ENCODE results near the gene SLC3A2. TPM values are rescaled to one million over a fixed set of nuclear protein-coding genes. Genes with fewer than 3 reads are reported as not detected.

Gene SLC3A2
- total RNA-seq, 5 donors from 2014 or later (not counting 1 experiment from before 2014, with no cell fraction given), result 178 to 248 (median 237) TPM

DNA sequence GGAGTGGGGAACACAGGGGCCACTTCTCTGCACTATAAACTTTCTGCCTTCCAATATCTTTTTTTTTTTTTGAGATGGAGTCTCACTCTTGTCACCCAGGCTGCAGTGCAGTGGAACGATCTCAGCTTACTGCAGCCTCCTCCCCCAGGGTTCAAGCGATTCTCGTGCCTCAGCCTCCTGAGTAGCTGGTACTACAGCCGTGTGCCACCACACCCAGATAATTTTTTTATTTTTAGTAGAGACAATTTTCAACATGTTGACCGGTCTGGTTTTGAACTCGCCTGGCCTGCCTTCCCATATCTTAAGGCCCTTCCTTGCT, 1.7 kb downstream of the SLC3A2 start:
- H3K9me3 ChIP-seq, result no peaks in the 10 kb centered on the region
- H3K27ac ChIP-seq (ENCODE audit: low read length), result peak overlapping the region; percentile 98
- ChIA-PET CTCF (interaction anchor here in 1 of 2 donors (2.6 kb wide), 1 partner anchor 291 kb away, joined by 13 read pairs; the partner anchor contains the start of gene TUT1), POLR2A (interaction anchor here in 1 of 2 donors (0.6 to 1.1 kb wide), 2 partner anchors 17 to 291 kb away, joined by 3 to 5 read pairs; partner anchors contain the start of gene TUT1)
- peaks cover 12 to 48% of the 10 kb centered on the region in 2 experiments for H3K4me1 ChIP-seq (ENCODE audit: control insufficient read depth in 1 of 2, extremely low read depth in 1 of 2, insufficient read depth in 2 of 2, low read length in 2 of 2)
- H3K27me3 Mint-ChIP-seq, result no peaks in the 10 kb centered on the region
- peaks cover 46 to 52% (median 50%) of the 10 kb centered on the region in 3 donors for H3K4me1 Mint-ChIP-seq
- no peaks in the 10 kb centered on the region for H3K9me3 Mint-ChIP-seq
- peak overlapping the region; percentile 97 to 100 (median 100) for H3K4me3 Mint-ChIP-seq
- peaks cover 44% of the 10 kb centered on the region for H3K36me3 Mint-ChIP-seq
- peak overlapping the region; percentile 20 to 97 for H3K4me3 ChIP-seq (ENCODE audit: control insufficient read depth in 1 of 2, extremely low read depth in 1 of 2, low read length in 1 of 2)
- no peaks in the 10 kb centered on the region for H3K27me3 ChIP-seq (replicated peaks in 1 of 2; ENCODE audit: control insufficient read depth in 2 of 2, extremely low read depth in 1 of 2, insufficient read depth in 2 of 2, low read length in 1 of 2)
- H3K36me3 ChIP-seq (ENCODE audit: control insufficient read depth in 2 of 2, extremely low read depth in 1 of 2, insufficient read depth in 1 of 2, low read length in 1 of 2), result peaks cover 21 to 50% of the 10 kb centered on the region in 2 donors
- DNase-seq (no peak), ATAC-seq (replicated peaks in 1 of 4) (no peak)
- WGBS (ENCODE audit: insufficient coverage), result no CpG with 5 or more reads among the region's 6 CpGs
- peak overlapping the region; percentile 100 for H3K27ac Mint-ChIP-seq

DNA sequence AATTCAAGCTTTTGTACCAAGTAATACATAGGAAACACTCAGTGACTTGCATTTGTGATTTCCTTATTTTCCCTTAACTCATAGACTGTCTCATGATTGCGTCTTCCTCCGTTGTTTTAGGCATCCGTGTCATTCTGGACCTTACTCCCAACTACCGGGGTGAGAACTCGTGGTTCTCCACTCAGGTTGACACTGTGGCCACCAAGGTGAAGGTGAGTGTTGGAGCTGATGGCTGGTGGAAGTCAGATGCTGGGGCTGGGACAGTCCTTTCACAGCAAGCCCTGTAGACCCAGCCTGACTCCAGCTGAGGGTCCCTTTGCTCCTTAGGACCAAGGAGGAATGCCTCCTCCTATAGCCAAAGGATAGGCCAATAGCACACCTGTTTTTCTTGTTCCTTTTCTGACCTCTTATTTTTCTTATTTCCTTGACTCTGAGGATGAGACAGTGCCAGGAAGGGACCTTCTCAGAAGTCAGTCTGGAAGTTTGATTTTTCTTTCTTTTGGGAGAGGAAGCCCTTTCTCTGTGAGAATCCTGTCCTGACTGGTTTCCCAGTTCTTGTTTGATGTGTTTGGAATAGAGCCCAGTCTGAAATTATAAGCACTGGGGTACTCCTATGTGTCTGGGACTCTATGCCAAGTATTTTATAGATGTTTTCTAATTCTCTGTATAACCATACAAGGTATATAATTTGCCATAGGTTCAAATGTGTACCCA, 2.2 kb downstream of the SLC3A2 start:
- peaks cover 21 to 55% of the 10 kb centered on the region in 2 donors for H3K36me3 ChIP-seq (ENCODE audit: control insufficient read depth in 2 of 2, extremely low read depth in 1 of 2, insufficient read depth in 1 of 2, low read length in 1 of 2)

DNA sequence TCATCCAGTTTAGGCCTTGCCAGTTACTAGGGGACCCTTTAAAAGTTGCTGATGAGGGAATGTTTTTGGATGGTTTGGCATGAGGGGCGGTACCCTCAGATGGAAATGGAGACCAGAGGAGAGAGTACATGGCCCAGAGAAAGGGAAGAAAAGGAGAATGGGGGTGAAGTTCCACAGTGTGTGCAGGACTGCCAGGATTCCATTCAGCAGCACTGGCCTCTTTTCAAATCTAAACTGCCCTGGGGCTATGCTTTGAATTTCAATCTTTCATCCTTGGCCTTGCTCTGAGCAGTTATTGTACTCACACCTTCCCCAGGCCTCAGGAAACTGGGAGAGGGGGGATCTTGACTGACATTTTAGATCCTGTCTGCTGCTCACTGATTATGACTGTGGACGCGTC, 3.0 kb downstream of the SLC3A2 start:
- Histone ChIP-seq H3K27ac (ENCODE audit: low read length) (no peak overlapping the region), H3K9me3 (no peaks in the 10 kb centered on the region), H3K4me1 (ENCODE audit: control insufficient read depth in 1 of 2, extremely low read depth in 1 of 2, insufficient read depth in 2 of 2, low read length in 2 of 2) (peaks cover 12 to 48% of the 10 kb centered on the region in 2 experiments), H3K27me3 (replicated peaks in 1 of 2; ENCODE audit: control insufficient read depth in 2 of 2, extremely low read depth in 1 of 2, insufficient read depth in 2 of 2, low read length in 1 of 2) (no peaks in the 10 kb centered on the region), H3K4me3 (ENCODE audit: control insufficient read depth in 1 of 2, extremely low read depth in 1 of 2, low read length in 1 of 2) (no peak overlapping the region), H3K36me3 (ENCODE audit: control insufficient read depth in 2 of 2, extremely low read depth in 1 of 2, insufficient read depth in 1 of 2, low read length in 1 of 2) (peaks cover 21 to 62% of the 10 kb centered on the region in 2 donors)
- WGBS (ENCODE audit: insufficient coverage), result 100% methylated on average over 1 of the region's 3 CpGs
- CTCF ChIA-PET, result no interaction called here
- Mint-ChIP-seq H3K4me3 (peak overlapping the region; percentile 47 to 100 (median 97)), H3K4me1 (peaks cover 47 to 52% (median 51%) of the 10 kb centered on the region in 3 donors), H3K27me3 (no peaks in the 10 kb centered on the region), H3K27ac (peak overlapping the region; percentile 100), H3K9me3 (no peaks in the 10 kb centered on the region), H3K36me3 (peaks cover 52% of the 10 kb centered on the region)
- ATAC-seq (replicated peaks in 1 of 4), result no peak
- DNase-seq, result no peak
- POLR2A ChIA-PET, result interaction anchor here in 1 of 2 donors (1.1 kb wide), 1 partner anchor 292 kb away, joined by 3 read pairs; the partner anchor contains the start of gene TUT1

More for the DNA sequence above, 2.2 kb downstream of the SLC3A2 start:
- ChIA-PET POLR2A (interaction anchor here in 1 of 2 donors (1.1 kb wide), 1 partner anchor 291 kb away, joined by 3 read pairs; the partner anchor contains the start of gene TUT1), CTCF (interaction anchor here in 1 of 2 donors (2.6 kb wide), 1 partner anchor 291 kb away, joined by 13 read pairs; the partner anchor contains the start of gene TUT1)
- no peaks in the 10 kb centered on the region for H3K27me3 Mint-ChIP-seq
- peaks cover 46 to 50% (median 49%) of the 10 kb centered on the region in 3 donors for H3K4me1 Mint-ChIP-seq
- H3K4me3 Mint-ChIP-seq, result peak overlapping the region; percentile 97 to 100 (median 100)
- ATAC-seq (replicated peaks in 1 of 4) (no peak), DNase-seq (no peak)
- H3K36me3 Mint-ChIP-seq, result peaks cover 44% of the 10 kb centered on the region
- H3K27ac ChIP-seq (ENCODE audit: low read length), result peak overlapping the region; percentile 98
- no peak overlapping the region for H3K4me3 ChIP-seq (ENCODE audit: control insufficient read depth in 1 of 2, extremely low read depth in 1 of 2, low read length in 1 of 2)
- WGBS (ENCODE audit: insufficient coverage), result no CpG with 5 or more reads among the region's 5 CpGs
- no peaks in the 10 kb centered on the region for H3K27me3 ChIP-seq (replicated peaks in 1 of 2; ENCODE audit: control insufficient read depth in 2 of 2, extremely low read depth in 1 of 2, insufficient read depth in 2 of 2, low read length in 1 of 2)
- H3K9me3 ChIP-seq, result no peaks in the 10 kb centered on the region
- peaks cover 12 to 48% of the 10 kb centered on the region in 2 experiments for H3K4me1 ChIP-seq (ENCODE audit: control insufficient read depth in 1 of 2, extremely low read depth in 1 of 2, insufficient read depth in 2 of 2, low read length in 2 of 2)
- H3K9me3 Mint-ChIP-seq, result no peaks in the 10 kb centered on the region
- H3K27ac Mint-ChIP-seq, result peak overlapping the region; percentile 100

DNA sequence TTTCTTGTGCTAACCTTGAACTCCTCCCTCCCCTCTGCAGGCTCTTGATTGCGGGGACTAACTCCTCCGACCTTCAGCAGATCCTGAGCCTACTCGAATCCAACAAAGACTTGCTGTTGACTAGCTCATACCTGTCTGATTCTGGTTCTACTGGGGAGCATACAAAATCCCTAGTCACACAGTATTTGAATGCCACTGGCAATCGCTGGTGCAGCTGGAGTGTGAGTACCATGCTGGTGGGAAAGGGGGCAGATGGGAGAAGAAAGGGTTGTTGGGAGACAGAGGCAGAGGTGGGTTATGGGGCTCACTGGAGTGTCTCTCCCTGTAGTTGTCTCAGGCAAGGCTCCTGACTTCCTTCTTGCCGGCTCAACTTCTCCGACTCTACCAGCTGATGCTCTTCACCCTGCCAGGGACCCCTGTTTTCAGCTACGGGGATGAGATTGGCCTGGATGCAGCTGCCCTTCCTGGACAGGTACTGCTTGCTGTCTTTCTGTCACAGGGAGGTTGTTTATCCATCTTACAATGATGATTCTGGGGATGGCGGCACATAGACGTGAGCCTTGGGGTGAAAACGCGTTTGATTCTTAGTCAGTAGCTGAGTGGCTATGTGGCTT, 4.5 kb downstream of the SLC3A2 start:
- ChIA-PET CTCF (interaction anchor here in 1 of 2 donors (1.0 kb wide), 1 partner anchor 137 kb away, joined by 3 read pairs; no protein-coding TSS in a partner anchor), POLR2A (no interaction called here)
- H3K4me3 ChIP-seq (ENCODE audit: control insufficient read depth in 1 of 2, extremely low read depth in 1 of 2, low read length in 1 of 2), result no peak overlapping the region
- no peaks in the 10 kb centered on the region for H3K27me3 Mint-ChIP-seq
- peak overlapping the region in 1 of 3 donors; percentile 49 for H3K4me3 Mint-ChIP-seq
- peak overlapping the region; percentile 43 to 72 for H3K27ac Mint-ChIP-seq
- H3K27ac ChIP-seq (ENCODE audit: low read length), result no peak overlapping the region
- H3K4me1 ChIP-seq (ENCODE audit: control insufficient read depth in 1 of 2, extremely low read depth in 1 of 2, insufficient read depth in 2 of 2, low read length in 2 of 2), result peaks cover 10 to 39% of the 10 kb centered on the region in 2 experiments
- 90% methylated on average over 10 of the region's 11 CpGs for WGBS (ENCODE audit: insufficient coverage)
- H3K9me3 ChIP-seq, result no peaks in the 10 kb centered on the region
- peaks cover 21 to 75% of the 10 kb centered on the region in 2 donors for H3K36me3 ChIP-seq (ENCODE audit: control insufficient read depth in 2 of 2, extremely low read depth in 1 of 2, insufficient read depth in 1 of 2, low read length in 1 of 2)
- ATAC-seq (replicated peaks in 1 of 4) (no peak), DNase-seq (no peak)
- H3K36me3 Mint-ChIP-seq, result peaks cover 63% of the 10 kb centered on the region
- H3K27me3 ChIP-seq (replicated peaks in 1 of 2; ENCODE audit: control insufficient read depth in 2 of 2, extremely low read depth in 1 of 2, insufficient read depth in 2 of 2, low read length in 1 of 2), result no peaks in the 10 kb centered on the region
- no peaks in the 10 kb centered on the region for H3K9me3 Mint-ChIP-seq
- peaks cover 41 to 49% (median 45%) of the 10 kb centered on the region in 3 donors for H3K4me1 Mint-ChIP-seq

DNA sequence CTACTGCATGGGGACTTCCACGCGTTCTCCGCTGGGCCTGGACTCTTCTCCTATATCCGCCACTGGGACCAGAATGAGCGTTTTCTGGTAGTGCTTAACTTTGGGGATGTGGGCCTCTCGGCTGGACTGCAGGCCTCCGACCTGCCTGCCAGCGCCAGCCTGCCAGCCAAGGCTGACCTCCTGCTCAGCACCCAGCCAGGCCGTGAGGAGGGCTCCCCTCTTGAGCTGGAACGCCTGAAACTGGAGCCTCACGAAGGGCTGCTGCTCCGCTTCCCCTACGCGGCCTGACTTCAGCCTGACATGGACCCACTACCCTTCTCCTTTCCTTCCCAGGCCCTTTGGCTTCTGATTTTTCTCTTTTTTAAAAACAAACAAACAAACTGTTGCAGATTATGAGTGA, 7.7 kb downstream of the SLC3A2 start:
- peaks cover 44% of the 10 kb centered on the region for H3K36me3 Mint-ChIP-seq
- Histone ChIP-seq H3K4me3 (ENCODE audit: control insufficient read depth in 1 of 2, extremely low read depth in 1 of 2, low read length in 1 of 2) (no peak overlapping the region), H3K4me1 (ENCODE audit: control insufficient read depth in 1 of 2, extremely low read depth in 1 of 2, insufficient read depth in 2 of 2, low read length in 2 of 2) (peaks cover 0 to 16% of the 10 kb centered on the region in 2 experiments), H3K27me3 (replicated peaks in 1 of 2; ENCODE audit: control insufficient read depth in 2 of 2, extremely low read depth in 1 of 2, insufficient read depth in 2 of 2, low read length in 1 of 2) (no peaks in the 10 kb centered on the region), H3K27ac (ENCODE audit: low read length) (no peak overlapping the region), H3K36me3 (ENCODE audit: control insufficient read depth in 2 of 2, extremely low read depth in 1 of 2, insufficient read depth in 1 of 2, low read length in 1 of 2) (peaks cover 13 to 64% of the 10 kb centered on the region in 2 donors), H3K9me3 (no peaks in the 10 kb centered on the region)
- DNase-seq (no peak), ATAC-seq (replicated peaks in 1 of 4) (no peak)
- H3K27ac Mint-ChIP-seq, result no peak overlapping the region
- peaks cover 22 to 27% (median 23%) of the 10 kb centered on the region in 3 donors for H3K4me1 Mint-ChIP-seq
- WGBS (ENCODE audit: insufficient coverage), result 98% methylated on average over 7 of the region's 14 CpGs
- no peaks in the 10 kb centered on the region for H3K27me3 Mint-ChIP-seq
- CTCF ChIA-PET, result interaction anchor here in 1 of 2 donors (1.1 kb wide), 1 partner anchor 493 kb away, joined by 3 read pairs; no protein-coding TSS in a partner anchor
- H3K4me3 Mint-ChIP-seq, result no peak overlapping the region
- no peaks in the 10 kb centered on the region for H3K9me3 Mint-ChIP-seq
- POLR2A ChIA-PET, result interaction anchor here in 1 of 2 donors (0.5 kb wide), 1 partner anchor 1327 kb away, joined by 3 read pairs; no protein-coding TSS in a partner anchor

DNA sequence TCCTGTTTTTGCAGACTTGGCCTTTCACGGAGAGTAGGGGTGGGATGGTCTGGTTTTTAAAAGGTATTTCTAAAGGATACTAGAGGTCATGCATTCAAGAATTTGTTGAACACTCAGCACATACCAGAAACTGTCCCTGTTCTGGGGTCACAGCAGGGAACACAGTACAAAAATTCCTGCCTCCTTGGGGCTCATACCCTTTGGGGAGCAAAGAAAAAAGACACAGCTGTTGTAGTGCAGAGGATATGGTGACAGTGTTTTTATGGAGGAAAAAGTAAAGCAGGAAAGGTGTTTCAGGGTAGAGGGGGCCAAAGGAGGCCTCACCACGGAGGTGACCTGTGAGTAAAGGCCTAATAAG, 8.4 kb downstream of the SLC3A2 start:
- WGBS (ENCODE audit: insufficient coverage), result 79% methylated on average over 1 of the region's 2 CpGs
- peaks cover 37% of the 10 kb centered on the region for H3K36me3 Mint-ChIP-seq
- H3K27me3 Mint-ChIP-seq, result no peaks in the 10 kb centered on the region
- Histone ChIP-seq H3K4me3 (ENCODE audit: control insufficient read depth in 1 of 2, extremely low read depth in 1 of 2, low read length in 1 of 2) (no peak overlapping the region), H3K4me1 (ENCODE audit: control insufficient read depth in 1 of 2, extremely low read depth in 1 of 2, insufficient read depth in 2 of 2, low read length in 2 of 2) (peaks cover 0 to 11% of the 10 kb centered on the region in 2 experiments), H3K36me3 (ENCODE audit: control insufficient read depth in 2 of 2, extremely low read depth in 1 of 2, insufficient read depth in 1 of 2, low read length in 1 of 2) (peaks cover 10 to 57% of the 10 kb centered on the region in 2 donors), H3K9me3 (no peaks in the 10 kb centered on the region), H3K27ac (ENCODE audit: low read length) (no peak overlapping the region), H3K27me3 (replicated peaks in 1 of 2; ENCODE audit: control insufficient read depth in 2 of 2, extremely low read depth in 1 of 2, insufficient read depth in 2 of 2, low read length in 1 of 2) (no peaks in the 10 kb centered on the region)
- ATAC-seq (replicated peaks in 1 of 4) (peak in 2 of 4 experiments; percentile 16 to 18), DNase-seq (no peak)
- peaks cover 15 to 20% (median 16%) of the 10 kb centered on the region in 3 donors for H3K4me1 Mint-ChIP-seq
- ChIA-PET POLR2A (interaction anchor here in 1 of 2 donors (0.5 kb wide), 1 partner anchor 1327 kb away, joined by 3 read pairs; no protein-coding TSS in a partner anchor), CTCF (no interaction called here)
- no peaks in the 10 kb centered on the region for H3K9me3 Mint-ChIP-seq
- H3K27ac Mint-ChIP-seq, result peak overlapping the region in 1 of 2 donors; percentile 61
- H3K4me3 Mint-ChIP-seq, result no peak overlapping the region

Data from T-cell (primary cell).